Neural crest cell (in vitro differentiated cells): Measurements from ENCODE around the gene CSF1R. TPM values are rescaled to one million over a fixed set of nuclear protein-coding genes. Genes with fewer than 3 reads are reported as not detected.

ENCODE experiments used
- DNase-seq: peaks from one replicate; pipeline ENCODE4 v3.0.0; 2021; ENCODE audit warnings: low read depth, mixed read lengths, low spot score
- H3K27ac Mint-ChIP-seq: one replicate; pipeline ENCODE4 v1.8.0; 2021; ENCODE audit warnings: mild to moderate bottlenecking, mixed read lengths; ENCODE audit not compliant: unreplicated experiment
- H3K27me3 Mint-ChIP-seq: 2 replicates; pipeline ENCODE4 v1.8.0; 2021; ENCODE audit warnings: low read depth, mild to moderate bottlenecking, mixed read lengths
- H3K36me3 Mint-ChIP-seq: 2 replicates; pipeline ENCODE4 v1.8.0; 2021; ENCODE audit warnings: low read depth, mild to moderate bottlenecking, mixed read lengths
- H3K4me1 Mint-ChIP-seq: 2 replicates; pipeline ENCODE4 v1.8.0; 2021; ENCODE audit warnings: mixed read lengths
- H3K4me3 Mint-ChIP-seq: one replicate; pipeline ENCODE4 v1.8.0; 2021; ENCODE audit warnings: mild to moderate bottlenecking, mixed read lengths
- H3K9me3 Mint-ChIP-seq: 2 replicates; pipeline ENCODE4 v1.8.0; 2021; ENCODE audit warnings: mixed read lengths
- CTCF ChIP-seq: fragments of 200-600 bp; sonication (generic); conservative IDR thresholded peaks from 2 replicates; pipeline ENCODE4 v1.5.0; 2021; ENCODE audit warnings: antibody characterized with exemption, mild to moderate bottlenecking
- total RNA-seq: library from RNA; stranded (reverse); gene quantifications from 2 replicates; pipeline ENCODE4 v1.2.1, GENCODE V29; 2021

Gene CSF1R
- total RNA-seq, 1 donor from 2014 or later = not detected

DNA sequence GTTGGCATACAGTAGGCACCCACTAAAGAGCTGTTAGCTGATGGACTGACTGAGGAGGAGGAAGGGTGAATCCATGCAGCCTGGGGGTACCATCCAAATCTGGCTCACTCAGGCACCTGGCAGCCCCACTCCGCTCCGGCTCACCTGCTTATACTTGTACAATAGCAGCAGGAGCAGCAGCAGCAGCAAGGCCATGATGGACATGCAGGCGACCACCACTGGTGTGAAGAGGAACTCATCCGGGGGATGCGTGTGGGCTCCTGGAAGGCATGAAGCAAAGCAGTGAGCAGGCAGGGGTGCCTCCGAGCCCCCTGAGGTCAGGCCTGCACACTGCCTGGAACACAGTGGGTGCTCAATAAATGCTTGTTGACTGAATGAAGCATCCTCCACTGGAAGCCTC is 18.3 kb downstream of the CSF1R start:
- no peak for DNase-seq
- Mint-ChIP-seq H3K9me3 (no peaks in the 10 kb centered on the region), H3K36me3 (no peaks in the 10 kb centered on the region), H3K27me3 (no peaks in the 10 kb centered on the region), H3K27ac (no peak overlapping the region), H3K4me3 (no peak overlapping the region), H3K4me1 (no peaks in the 10 kb centered on the region)
- no peak for TF ChIP-seq CTCF

- DNase-seq = no peak
- H3K4me3 Mint-ChIP-seq = no peak overlapping the region
- no peaks in the 10 kb centered on the region for H3K9me3 Mint-ChIP-seq
- no peaks in the 10 kb centered on the region for H3K36me3 Mint-ChIP-seq
- H3K27ac Mint-ChIP-seq = no peak overlapping the region
- no peak for TF ChIP-seq CTCF
- no peaks in the 10 kb centered on the region for H3K4me1 Mint-ChIP-seq
- H3K27me3 Mint-ChIP-seq = no peaks in the 10 kb centered on the region
Observed at GRCh38 chr5:150067405-150067960, 18.9 kb downstream of the CSF1R start.

DNA sequence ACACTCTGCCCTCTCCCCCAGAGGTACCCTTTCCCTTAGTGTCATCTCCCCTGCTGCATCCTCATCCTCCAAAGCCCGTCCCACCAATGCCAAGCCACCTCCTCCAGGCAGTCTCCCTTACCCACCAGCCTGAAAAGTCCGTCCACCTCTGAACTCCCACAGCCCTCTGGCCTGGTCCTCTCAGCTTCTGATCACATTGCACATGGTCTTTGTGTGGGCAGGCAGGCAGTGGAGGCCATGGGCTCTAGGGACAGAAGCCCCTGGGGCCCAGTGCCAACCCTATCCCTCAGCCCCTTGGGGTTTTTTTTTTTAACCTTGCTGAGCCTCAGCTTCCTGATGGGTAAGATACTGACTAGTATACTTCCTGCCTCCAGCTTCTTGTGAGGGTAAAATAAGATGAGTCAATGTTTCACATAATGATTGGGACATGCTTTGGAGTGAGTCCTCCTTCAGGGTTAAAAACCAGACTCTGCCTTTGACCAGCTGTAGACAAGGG is 19.4 kb downstream of the CSF1R start:
- H3K4me3 Mint-ChIP-seq = no peak overlapping the region
- H3K4me1 Mint-ChIP-seq = no peaks in the 10 kb centered on the region
- DNase-seq = no peak
- no peak for TF ChIP-seq CTCF
- no peak overlapping the region for H3K27ac Mint-ChIP-seq
- H3K9me3 Mint-ChIP-seq = no peaks in the 10 kb centered on the region
- no peaks in the 10 kb centered on the region for H3K27me3 Mint-ChIP-seq
- no peaks in the 10 kb centered on the region for H3K36me3 Mint-ChIP-seq

GRCh38 chr5:150066436-150066835 is 19.9 kb downstream of the CSF1R start:
- no peaks in the 10 kb centered on the region for H3K4me1 Mint-ChIP-seq
- no peaks in the 10 kb centered on the region for H3K9me3 Mint-ChIP-seq
- TF ChIP-seq CTCF = no peak

DNA sequence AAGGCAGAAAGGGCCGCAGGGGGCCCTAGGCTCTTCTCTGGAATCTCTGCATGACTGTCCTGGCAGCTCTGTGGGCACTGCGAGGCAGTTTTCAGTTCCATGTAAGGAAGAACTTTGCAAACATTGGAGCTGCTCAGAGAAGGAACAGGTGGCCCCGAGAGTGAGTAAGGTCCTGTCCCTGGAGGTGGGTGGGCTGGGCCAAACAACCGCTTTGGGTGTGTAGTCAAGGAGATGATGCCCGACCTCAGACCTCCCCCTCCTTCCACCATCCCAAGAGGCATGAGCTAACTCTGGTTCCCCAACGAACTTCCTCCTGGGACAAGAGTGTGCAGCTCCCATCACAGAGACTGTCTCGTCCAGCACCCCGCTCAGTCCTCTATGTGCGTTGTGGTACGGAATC is 20.5 kb downstream of the CSF1R start:
- no peaks in the 10 kb centered on the region for H3K9me3 Mint-ChIP-seq

More at GRCh38 chr5:150066436-150066835, 19.9 kb downstream of the CSF1R start:
- DNase-seq = no peak
- Mint-ChIP-seq H3K27ac (no peak overlapping the region), H3K36me3 (no peaks in the 10 kb centered on the region), H3K27me3 (no peaks in the 10 kb centered on the region), H3K4me3 (no peak overlapping the region)

More for the DNA sequence above, 20.5 kb downstream of the CSF1R start:
- Mint-ChIP-seq H3K4me1 (no peaks in the 10 kb centered on the region), H3K27ac (no peak overlapping the region), H3K4me3 (no peak overlapping the region), H3K36me3 (no peaks in the 10 kb centered on the region), H3K27me3 (no peaks in the 10 kb centered on the region)
- TF ChIP-seq CTCF = no peak
- DNase-seq = no peak
